ENCODE data around the gene TFAP2B.

The TFAP2B gene

DNA sequence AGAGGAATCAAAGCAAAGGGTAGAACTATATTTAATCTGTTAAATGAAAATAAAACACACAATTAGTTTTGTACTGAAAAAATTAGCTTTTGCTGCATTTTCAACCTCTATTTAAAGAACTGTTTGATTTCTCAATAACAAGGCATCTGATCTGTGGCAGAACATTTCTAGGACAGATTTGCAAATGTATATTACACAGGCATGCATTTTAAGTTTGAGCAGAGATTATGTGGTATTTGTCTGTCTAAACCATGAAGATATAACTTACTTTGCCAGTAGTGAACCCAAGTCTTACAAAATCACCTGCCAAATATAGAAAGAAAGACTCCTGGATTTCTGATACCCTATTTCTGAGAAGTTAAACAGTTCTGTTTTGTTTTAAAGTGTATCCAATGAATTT lies 71.9 kb downstream of the TFAP2B start:
- Histone ChIP-seq H4K20me1 (ENCODE audit: insufficient read depth, low read length, poor library complexity, severe bottlenecking) (no peaks in the 10 kb centered on the region), H3K4me2 (ENCODE audit: low read depth, low read length, poor library complexity, severe bottlenecking) (no peak overlapping the region), H3K27me3 (ENCODE audit: insufficient read depth, low read length, poor library complexity, severe bottlenecking) (no peaks in the 10 kb centered on the region), H3K9me2 (replicated peaks; ENCODE audit: low read depth, low read length) (no peaks in the 10 kb centered on the region), H3K36me3 (ENCODE audit: insufficient read depth, low read length) (no peaks in the 10 kb centered on the region), H3F3A (ENCODE audit: low read depth) (no peaks in the 10 kb centered on the region), H3K4me3 (ENCODE audit: low read length, poor library complexity, severe bottlenecking) (no peak overlapping the region), H3K4me1 (ENCODE audit: insufficient read depth, low read length, poor library complexity, severe bottlenecking) (no peaks in the 10 kb centered on the region), H3K79me2 (ENCODE audit: insufficient read depth, low read length) (no peaks in the 10 kb centered on the region), H2AFZ (ENCODE audit: low read length) (no peak overlapping the region), H3K9me3 (ENCODE audit: insufficient read depth, low read depth, low read length) (no peaks in the 10 kb centered on the region), H3K9ac (ENCODE audit: low read depth, low read length, poor library complexity, severe bottlenecking) (no peak overlapping the region)
- TF ChIP-seq, protein P1, sequence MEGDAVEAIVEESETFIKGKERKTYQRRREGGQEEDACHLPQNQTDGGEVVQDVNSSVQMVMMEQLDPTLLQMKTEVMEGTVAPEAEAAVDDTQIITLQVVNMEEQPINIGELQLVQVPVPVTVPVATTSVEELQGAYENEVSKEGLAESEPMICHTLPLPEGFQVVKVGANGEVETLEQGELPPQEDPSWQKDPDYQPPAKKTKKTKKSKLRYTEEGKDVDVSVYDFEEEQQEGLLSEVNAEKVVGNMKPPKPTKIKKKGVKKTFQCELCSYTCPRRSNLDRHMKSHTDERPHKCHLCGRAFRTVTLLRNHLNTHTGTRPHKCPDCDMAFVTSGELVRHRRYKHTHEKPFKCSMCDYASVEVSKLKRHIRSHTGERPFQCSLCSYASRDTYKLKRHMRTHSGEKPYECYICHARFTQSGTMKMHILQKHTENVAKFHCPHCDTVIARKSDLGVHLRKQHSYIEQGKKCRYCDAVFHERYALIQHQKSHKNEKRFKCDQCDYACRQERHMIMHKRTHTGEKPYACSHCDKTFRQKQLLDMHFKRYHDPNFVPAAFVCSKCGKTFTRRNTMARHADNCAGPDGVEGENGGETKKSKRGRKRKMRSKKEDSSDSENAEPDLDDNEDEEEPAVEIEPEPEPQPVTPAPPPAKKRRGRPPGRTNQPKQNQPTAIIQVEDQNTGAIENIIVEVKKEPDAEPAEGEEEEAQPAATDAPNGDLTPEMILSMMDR (conservative IDR thresholded peaks at IDR 0.05; ENCODE audit: low read length) = no peak
- TF ChIP-seq EZH2phosphoT487 (IDR thresholded peaks at IDR 0.05; ENCODE audit: borderline replicate concordance) = no peak

DNA sequence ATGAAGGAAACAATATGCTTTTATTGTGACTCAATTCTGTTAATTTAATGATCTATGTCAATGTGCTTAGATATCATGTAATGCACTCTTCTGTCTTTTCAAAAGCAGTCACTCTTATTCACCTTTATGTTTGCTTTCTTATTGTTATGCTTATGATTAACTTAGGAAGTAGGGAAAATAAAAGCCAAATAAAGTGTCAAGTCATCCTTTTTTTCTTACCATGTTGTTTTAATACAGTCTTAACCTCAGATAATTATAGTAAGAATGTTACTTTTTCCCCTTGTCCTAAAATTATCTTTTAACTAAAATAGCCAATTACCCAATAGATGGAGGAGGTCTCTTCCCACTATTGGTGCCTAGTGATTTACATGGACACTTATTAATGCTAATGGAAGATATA lies 72.6 kb downstream of the TFAP2B start:
- H3K36me3 ChIP-seq (ENCODE audit: insufficient read depth, low read length) = no peaks in the 10 kb centered on the region
- no peak overlapping the region for H3K4me3 ChIP-seq (ENCODE audit: low read length, poor library complexity, severe bottlenecking)
- no peaks in the 10 kb centered on the region for H3K79me2 ChIP-seq (ENCODE audit: insufficient read depth, low read length)
- no peaks in the 10 kb centered on the region for H3K4me1 ChIP-seq (ENCODE audit: insufficient read depth, low read length, poor library complexity, severe bottlenecking)
- H2AFZ ChIP-seq (ENCODE audit: low read length) = no peak overlapping the region
- no peaks in the 10 kb centered on the region for H4K20me1 ChIP-seq (ENCODE audit: insufficient read depth, low read length, poor library complexity, severe bottlenecking)
- no peaks in the 10 kb centered on the region for H3K9me2 ChIP-seq (replicated peaks; ENCODE audit: low read depth, low read length)
- H3F3A ChIP-seq (ENCODE audit: low read depth) = no peaks in the 10 kb centered on the region
- H3K9me3 ChIP-seq (ENCODE audit: insufficient read depth, low read depth, low read length) = no peaks in the 10 kb centered on the region
- H3K9ac ChIP-seq (ENCODE audit: low read depth, low read length, poor library complexity, severe bottlenecking) = no peak overlapping the region
- H3K4me2 ChIP-seq (ENCODE audit: low read depth, low read length, poor library complexity, severe bottlenecking) = no peak overlapping the region
- H3K27me3 ChIP-seq (ENCODE audit: insufficient read depth, low read length, poor library complexity, severe bottlenecking) = no peaks in the 10 kb centered on the region
- TF ChIP-seq, protein P1 (conservative IDR thresholded peaks at IDR 0.05; ENCODE audit: low read length) = no peak
- TF ChIP-seq EZH2phosphoT487 (IDR thresholded peaks at IDR 0.05; ENCODE audit: borderline replicate concordance) = no peak

Measured in Loucy (cell line).